ENCODE results near the gene VCAN. TPM values are rescaled to one million over a fixed set of nuclear protein-coding genes. Genes with fewer than 3 reads are reported as not detected.

VCAN gene
- total and polyA plus RNA-seq, 4 donors = 0.97 to 15.6 (median 4.8) TPM

- TF ChIP-seq MAX (IDR thresholded peaks at IDR 0.05) (no peak), TAF1 (conservative IDR thresholded peaks at IDR 0.05) (no peak), YY1 (IDR thresholded peaks at IDR 0.05) (no peak), JUND (IDR thresholded peaks at IDR 0.05) (no peak), FOXA1 (IDR thresholded peaks at IDR 0.05) (no peak), CTCF (IDR thresholded peaks at IDR 0.05; ENCODE audit: low read depth, low read length, missing input control) (no peak), FOXA2 (IDR thresholded peaks at IDR 0.05) (no peak), GABPA (IDR thresholded peaks at IDR 0.05 in 1 of 2, conservative IDR thresholded peaks at IDR 0.05 in 1 of 2) (no peak), EGR1 (IDR thresholded peaks at IDR 0.05; ENCODE audit: low read depth in 2 of 2) (no peak), RAD21 (IDR thresholded peaks at IDR 0.05) (no peak), ATF3 (IDR thresholded peaks at IDR 0.05) (no peak), REST (IDR thresholded peaks at IDR 0.05) (no peak), SP1 (IDR thresholded peaks at IDR 0.05) (no peak), NR2F2 (IDR thresholded peaks at IDR 0.05) (no peak), ZBTB33 (IDR thresholded peaks at IDR 0.05) (no peak), HNF4G (IDR thresholded peaks at IDR 0.05) (no peak), HNF4A (conservative IDR thresholded peaks at IDR 0.05) (no peak), RXRA (IDR thresholded peaks at IDR 0.05) (no peak)
- 54% methylated on average over 4 of the region's 4 CpGs for WGBS
Measured at GRCh38 chr5:83434946-83435345, 36.6 kb upstream of the VCAN start.

More at GRCh38 chr5:83434946-83435345, 36.6 kb upstream of the VCAN start:
- Histone ChIP-seq H3K36me3 (ENCODE audit: control insufficient read depth in 4 of 4, insufficient read depth in 3 of 4, low read depth in 1 of 4, low read length in 3 of 4) (no peaks in the 10 kb centered on the region), H3K4me3 (ENCODE audit: low read depth in 1 of 3, low read length in 3 of 3) (no peak overlapping the region), H3K9ac (ENCODE audit: low read depth in 1 of 2, low read length in 2 of 2) (no peak overlapping the region), H3K27me3 (ENCODE audit: control insufficient read depth in 4 of 4, insufficient read depth in 4 of 4, low read length in 3 of 4) (no peaks in the 10 kb centered on the region), H3K27ac (ENCODE audit: low read depth in 1 of 2, low read length in 2 of 2) (no peak overlapping the region), H3K9me3 (ENCODE audit: control insufficient read depth in 4 of 4, low read length in 3 of 4) (no peaks in the 10 kb centered on the region), H3K4me1 (ENCODE audit: control insufficient read depth in 4 of 4, insufficient read depth in 4 of 4, low read length in 3 of 4) (no peaks in the 10 kb centered on the region)
- DNase-seq (ENCODE audit: low spot score) = no peak

Data from liver (tissue), 9 donors.